HG03280 (cell line): Measurements from ENCODE around the gene MAST4.
A peak's percentile ranks its signal among the peaks of the same experiment; 100 is the strongest.
"Not testable (repeated sequence)": the region's sequence is repeated elsewhere in the genome, so short reads cannot be mapped to it uniquely, and the experiment has no call there.

Source experiments
- ATAC-seq: cut with Tn5 transposase; IDR thresholded peaks from one replicate; pipeline ENCODE4 v1.9.1; 2021; ENCODE audit warnings: mild to moderate bottlenecking, moderate library complexity; ENCODE audit not compliant: unreplicated experiment

Gene MAST4

DNA sequence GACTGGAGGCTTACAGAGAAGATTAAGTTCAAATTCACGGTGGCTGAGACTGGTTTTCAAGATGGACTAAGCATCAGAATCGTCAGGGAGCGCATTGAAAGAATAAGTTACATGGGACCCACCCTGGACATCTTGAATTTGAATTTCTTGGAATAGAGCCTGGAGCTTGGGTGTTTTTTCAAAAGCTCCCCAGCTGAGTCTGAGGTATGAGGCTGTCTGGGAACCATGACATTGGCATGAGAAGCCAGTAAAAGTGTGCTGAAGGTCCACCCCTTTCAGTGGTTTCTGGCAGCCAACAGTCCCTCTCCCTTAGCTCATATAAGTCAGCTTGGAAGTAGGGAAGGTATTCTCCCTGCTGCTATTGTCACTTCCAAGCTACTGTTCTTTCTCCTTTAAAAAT, 97.8 kb downstream of the MAST4 start:
- no peak for ATAC-seq

GRCh38 chr5:66695840-66696239, 99.6 kb downstream of the MAST4 start:
- ATAC-seq = not testable (repeated sequence)

DNA sequence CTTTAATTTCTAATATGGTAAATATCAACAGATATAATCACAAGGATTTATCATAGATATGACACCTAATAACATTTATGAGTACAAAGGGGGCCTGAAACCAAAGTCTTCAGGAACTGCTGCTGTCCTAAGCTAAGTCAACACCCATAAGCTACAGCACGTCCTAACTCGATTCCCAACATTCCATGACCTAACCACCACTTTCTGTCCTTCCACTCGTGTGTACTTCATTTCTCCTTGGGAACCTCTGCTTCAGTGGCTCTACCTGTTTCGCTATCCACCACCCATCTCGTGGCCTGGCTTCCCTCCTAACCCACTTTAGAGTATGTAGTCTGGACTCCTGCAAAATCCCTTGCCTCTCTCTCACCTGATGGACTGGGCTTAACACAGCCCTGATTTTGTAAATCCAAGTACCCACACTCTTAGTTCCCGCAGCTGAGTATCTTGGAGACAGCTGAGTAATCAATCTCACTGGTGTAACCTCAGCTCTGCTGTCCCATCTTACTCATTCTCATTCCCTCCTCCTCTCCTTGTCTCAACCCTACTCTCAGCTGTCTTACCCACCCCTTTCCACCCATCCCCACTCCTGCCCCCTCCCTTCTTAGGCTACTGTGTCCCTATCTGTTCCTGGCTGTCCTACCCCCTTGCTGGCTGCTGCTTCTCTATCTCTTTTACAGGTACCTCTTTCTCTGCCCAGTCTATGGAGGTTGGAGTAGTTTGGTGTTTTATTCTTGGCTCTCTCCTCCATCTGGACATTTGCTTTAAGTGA, 101.8 kb downstream of the MAST4 start:
- no peak for ATAC-seq

- ATAC-seq = peak; percentile 85
These were observed 105.1 kb downstream of the MAST4 start for GRCh38 chr5:66701244-66701643.

- ATAC-seq = no peak
These were observed 106.2 kb downstream of the MAST4 start for GRCh38 chr5:66702426-66702825.

DNA sequence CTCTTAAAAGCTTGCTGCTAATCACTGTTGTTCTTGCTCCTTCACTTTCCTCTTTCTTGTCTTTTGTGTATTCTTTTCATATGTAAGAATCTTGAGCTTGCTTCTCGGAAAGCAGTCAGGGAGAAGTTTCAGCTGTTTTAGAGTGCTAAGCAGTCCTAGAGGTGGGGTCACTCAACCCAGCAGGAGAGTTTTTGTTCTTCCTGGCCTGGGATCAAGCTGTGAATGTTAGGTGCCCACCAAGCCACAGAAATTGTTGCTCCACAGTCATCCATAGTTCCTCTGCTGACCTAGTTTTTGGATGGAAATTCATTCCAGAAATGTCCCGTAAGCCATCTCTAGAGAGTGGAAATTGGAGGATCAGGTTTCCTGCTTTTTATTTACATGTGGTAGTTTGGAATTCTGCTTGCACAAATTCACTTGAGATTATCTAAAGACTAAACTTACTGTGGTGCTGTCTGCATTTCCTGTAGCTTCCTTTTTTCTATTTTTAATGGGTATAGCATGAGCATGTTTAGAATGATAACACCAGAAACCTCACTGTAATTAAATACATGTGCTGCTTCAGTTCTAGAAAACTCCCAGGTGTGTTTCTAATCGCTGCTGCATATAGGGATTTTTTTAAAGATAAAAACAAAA, 108.7 kb downstream of the MAST4 start:
- ATAC-seq = no peak

DNA sequence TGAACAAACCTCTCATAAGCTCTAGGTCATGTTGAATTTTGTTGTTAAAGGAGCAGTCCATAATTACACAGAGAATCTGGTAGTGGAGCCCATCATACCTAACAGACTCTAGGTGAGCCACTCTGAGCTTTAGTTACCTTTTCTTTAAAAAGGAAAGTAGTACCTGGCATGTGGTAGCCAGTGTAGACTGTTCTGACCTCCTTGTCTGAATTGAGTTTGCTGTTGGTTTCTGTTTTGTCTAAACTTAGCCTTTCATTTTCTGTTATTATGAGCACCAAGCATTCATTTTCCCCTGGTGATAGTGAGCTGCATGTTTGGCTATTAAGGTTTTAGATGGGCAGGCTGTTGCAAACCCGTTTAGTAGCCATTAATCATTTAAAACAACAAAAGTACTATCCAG, 112.2 kb downstream of the MAST4 start:
- ATAC-seq = peak; percentile 78

GRCh38 chr5:66710557-66711088, 114.4 kb downstream of the MAST4 start:
- ATAC-seq = no peak

GRCh38 chr5:66713998-66714397, 117.8 kb downstream of the MAST4 start:
- ATAC-seq = no peak

DNA sequence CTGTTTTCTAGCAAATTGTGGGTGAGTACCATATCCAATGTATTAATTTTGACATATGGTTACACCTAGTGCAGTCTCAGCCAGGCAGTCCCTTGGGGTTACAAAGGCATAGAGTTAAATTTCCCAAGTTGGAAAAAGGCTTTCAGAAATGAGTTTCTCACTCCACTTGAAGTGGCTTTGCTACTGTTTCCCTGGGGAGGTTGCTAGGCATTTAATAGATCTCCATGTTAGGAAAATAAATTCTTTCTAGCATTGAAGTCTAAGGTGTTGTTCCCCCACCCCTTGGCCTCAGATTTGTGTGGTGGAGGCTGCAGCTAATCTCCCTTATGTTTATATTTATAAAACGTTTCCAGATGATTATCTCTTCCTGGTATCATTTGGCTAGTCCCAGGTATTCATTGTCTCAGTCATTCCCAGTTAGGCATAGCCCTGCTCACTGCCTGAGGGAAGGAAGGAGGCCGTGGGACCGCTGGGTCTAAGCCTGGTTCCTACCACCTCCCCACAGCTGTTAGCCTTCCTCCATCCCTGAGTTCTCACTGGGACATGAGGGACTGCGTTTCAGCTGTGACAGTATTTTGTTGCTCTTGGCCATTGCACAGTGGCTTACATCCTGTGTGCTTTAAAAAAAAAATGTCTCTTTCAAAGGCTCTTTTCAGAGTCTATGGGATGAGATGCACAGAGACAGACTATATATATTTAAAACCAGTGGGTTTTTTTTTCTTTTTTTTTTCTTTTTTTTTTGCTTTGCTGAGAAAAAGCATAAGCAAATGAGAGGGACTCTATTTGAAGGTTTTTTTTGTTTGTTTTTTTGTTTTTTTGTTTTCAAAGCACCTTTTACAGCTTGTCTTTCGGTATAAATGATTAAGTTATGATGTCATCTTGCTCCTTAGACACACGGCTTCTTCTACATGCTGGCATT, 121.5 kb downstream of the MAST4 start:
- no peak for ATAC-seq

- ATAC-seq = no peak
These were observed 122.3 kb downstream of the MAST4 start for GRCh38 chr5:66718374-66719002.

DNA sequence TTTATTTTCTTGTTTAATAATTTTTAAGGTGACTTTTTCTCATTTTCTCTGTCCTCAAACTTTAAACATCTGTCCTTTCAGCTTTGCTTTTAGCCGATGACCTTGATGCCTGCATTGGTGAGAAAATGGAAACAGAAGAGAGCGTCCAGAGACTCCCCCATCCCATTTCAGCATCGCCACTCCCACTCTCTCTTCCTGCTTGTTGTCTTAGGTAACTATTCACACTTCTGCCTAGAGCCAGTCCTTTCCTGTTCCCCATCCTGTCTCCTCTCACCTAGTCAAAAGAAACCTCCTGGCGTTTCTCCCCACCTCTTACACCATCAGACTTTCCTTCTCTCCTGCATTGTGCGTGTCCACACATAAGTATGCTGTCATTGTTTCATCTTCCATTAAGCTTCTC, 124.6 kb downstream of the MAST4 start:
- ATAC-seq = no peak

DNA sequence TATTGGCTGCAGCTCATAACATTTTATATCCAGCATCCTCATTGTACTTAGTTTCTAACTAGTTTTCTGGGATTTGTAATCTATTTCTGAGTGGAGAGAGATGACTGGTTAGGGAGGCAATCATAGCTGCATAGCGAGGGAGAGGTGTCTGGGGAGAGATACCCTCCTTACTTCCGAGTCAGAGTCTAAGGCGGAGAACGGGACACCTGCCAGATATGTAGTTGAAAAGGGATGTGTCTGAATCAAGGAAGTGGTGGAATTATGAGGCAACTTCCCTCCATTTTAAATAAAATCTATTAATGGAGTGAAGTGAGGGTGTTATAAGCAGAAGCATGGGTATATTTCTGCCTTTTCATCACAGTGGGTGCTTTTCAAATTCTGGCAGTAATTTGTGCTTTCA, 126.5 kb downstream of the MAST4 start:
- no peak for ATAC-seq

DNA sequence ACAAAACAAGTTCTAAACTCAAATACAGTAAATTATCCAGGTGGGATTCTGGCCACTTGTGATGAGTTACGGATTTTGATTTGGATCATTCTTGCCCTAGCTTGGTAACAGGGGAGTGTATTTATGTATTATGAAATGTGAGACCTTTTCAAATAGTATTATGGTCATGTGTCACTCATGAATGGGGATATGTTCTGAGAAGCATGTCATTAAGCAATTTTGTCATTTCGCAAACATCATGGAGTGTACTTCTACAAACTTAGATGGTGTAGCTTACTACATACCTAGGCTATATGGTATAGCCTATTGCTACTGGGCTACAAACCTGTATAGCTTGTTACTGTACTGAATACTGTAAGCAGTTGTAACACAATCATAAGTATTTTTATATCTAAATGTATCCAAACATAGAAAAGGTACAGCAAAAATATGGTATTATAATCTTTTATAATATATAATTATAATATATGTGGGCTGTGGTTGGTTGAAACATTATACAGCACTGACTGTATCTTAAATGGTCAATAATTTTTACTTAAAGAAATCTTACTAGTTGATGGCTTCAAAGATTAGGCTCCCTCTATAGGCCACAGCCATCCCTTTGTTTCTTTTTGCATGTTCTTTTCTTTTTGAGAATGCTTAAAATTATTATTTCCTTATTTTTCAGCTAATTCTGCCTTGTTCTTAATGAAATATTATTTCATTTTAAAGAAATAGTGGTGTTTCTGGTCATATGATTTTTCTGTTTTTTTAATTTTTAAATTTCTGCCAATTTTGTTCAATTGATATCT, 128.4 kb downstream of the MAST4 start:
- ATAC-seq = no peak

- ATAC-seq = no peak
These were observed 131.4 kb downstream of the MAST4 start for GRCh38 chr5:66727630-66728029.

DNA sequence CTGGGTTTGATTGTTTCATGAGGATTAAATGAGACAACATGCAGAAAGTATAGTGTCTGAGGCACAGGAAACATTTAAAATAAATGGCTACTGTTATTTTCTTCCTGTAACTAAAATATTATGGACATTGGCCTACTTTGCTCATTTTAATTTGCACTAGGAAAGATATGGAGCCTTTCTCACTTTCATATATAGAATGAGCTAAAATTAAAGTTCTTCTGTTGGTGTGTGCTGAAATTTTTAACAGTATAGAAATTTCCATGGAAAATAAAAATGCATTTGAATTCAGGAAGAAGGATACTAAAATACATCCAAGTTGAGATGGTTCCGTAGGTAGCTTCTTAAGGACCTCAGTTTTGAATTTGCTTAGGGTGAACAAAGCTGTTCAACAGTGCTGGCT, 131.9 kb downstream of the MAST4 start:
- no peak for ATAC-seq

DNA sequence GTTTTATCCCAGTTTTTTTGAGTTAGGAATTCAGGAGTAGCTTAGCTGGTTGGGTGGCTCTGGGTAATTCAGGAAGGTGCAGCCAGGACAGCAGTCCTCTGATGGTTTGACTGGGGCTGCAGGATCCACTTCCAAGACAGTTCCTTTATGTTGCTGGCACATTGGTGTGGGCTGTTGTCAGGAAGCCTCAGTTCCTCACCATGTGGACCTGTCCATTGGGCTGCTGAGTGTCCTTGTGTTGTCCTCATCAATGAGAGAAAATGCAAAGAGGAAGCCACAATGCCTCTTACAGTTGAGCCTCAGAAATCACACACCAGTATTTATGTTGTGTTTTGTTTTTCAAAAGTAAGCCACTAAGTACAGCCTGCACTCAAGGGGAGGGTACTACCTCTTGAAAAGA, 140.9 kb downstream of the MAST4 start:
- ATAC-seq = no peak

GRCh38 chr5:66738136-66738535, 141.9 kb downstream of the MAST4 start:
- no peak for ATAC-seq

DNA sequence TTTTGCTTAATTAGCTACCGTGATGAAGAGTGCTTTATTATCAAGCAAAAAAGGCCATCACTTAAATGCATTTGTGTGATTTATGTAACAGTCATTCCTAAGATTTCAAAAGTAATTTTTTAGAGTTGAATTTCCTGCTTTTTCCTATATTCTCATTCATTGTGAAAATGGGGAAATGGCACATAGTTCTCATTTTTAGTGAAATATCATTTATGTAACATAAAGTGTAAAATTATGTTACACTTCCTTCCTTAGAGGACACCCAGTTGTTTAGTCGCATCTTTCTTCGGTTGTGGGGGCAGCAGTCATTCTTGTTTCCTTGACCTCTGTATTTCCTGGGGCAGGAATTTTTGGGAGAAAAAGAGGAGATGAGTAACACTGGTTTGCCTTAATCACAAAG, 142.8 kb downstream of the MAST4 start:
- ATAC-seq = no peak

- ATAC-seq = no peak
These were observed 143.8 kb downstream of the MAST4 start for GRCh38 chr5:66739951-66740350.
